K562 (cell line): ENCODE results near the gene COL9A3. TPM values are rescaled to one million over a fixed set of nuclear protein-coding genes. Genes with fewer than 3 reads are reported as not detected.

Experiments used
- ATAC-seq: fragments of 200-7000 bp; cut with Tn5 transposase; 3 replicates; pipeline ENCODE4 v1.9.1; 2020; ENCODE audit warnings: moderate library complexity
- BruUV-seq: library from RNA; stranded (reverse); fragments of 400-500 nt; replicated peaks from 2 replicates; lab custom pipeline; 2021; lab: Mats Ljungman, UMichigan
- CTCF ChIA-PET: fragments of 300-600 bp; formaldehyde crosslinking; extraction: SDS; loops from one replicate; lab custom pipeline; 2021; ENCODE audit warnings: low intra/inter-chr PET ratio; lab: Yijun Ruan, JAX
- POLR2A ChIA-PET: fragments of 300-600, 350-650 bp; sonication (Branson Sonifier 250); formaldehyde crosslinking; extraction: SDS; loops from one replicate; lab custom pipeline; 2021; ENCODE audit warnings: antibody characterized with exemption, inconsistent platforms; lab: Yijun Ruan, JAX
- DNase-seq, 4 experiments: peaks; one replicate each; pipeline versions ENCODE4 v3.0.0 to v3.0.0-alpha.2; 2011 to 2018; ENCODE audit warnings: low spot score in 3 of 4, mixed read lengths in 3 of 4; ENCODE audit errors: extremely low read depth in 1 of 4
- FAIRE-seq: peaks from 2 replicates; lab custom pipeline; 2011; peaks lifted over from hg19 to GRCh38; lab: Jason Lieb, UNC
- H2AFZ ChIP-seq: 2 replicates; pipeline ENCODE4 v1.6.0; 2011; ENCODE audit warnings: low read depth, low read length, control low read depth, inconsistent platforms
- H3K27ac ChIP-seq: fragments of 200-600 bp; 3 replicates; pipeline ENCODE4 v1.8.0; 2011; ENCODE audit warnings: low read depth, mild to moderate bottlenecking, control low read depth, inconsistent platforms, low read length, moderate library complexity, mixed read lengths; ENCODE audit errors: extremely low read depth
- H3K27me3 ChIP-seq, 2 experiments: fragments of 300-600 bp in 1 of 2; 2 replicates in 1 of 2; 3 replicates in 1 of 2; pipeline versions ENCODE4 v1.6.0 to v1.8.0; 2011; ENCODE audit warnings: inconsistent platforms in 2 of 2, low read length in 2 of 2, mild to moderate bottlenecking in 1 of 2, mixed read lengths in 1 of 2, moderate library complexity in 1 of 2; ENCODE audit not compliant: control insufficient read depth in 2 of 2, insufficient read depth in 2 of 2
- H3K36me3 ChIP-seq: fragments of 300-600 bp; 3 replicates; pipeline ENCODE4 v1.8.0; 2011; ENCODE audit warnings: mild to moderate bottlenecking, low read length, inconsistent platforms; ENCODE audit not compliant: control insufficient read depth, insufficient read depth
- H3K4me1 ChIP-seq, 2 experiments: fragments of 200-600 bp in 1 of 2; replicated peaks in 1 of 2; 2 replicates in 1 of 2; 3 replicates in 1 of 2; pipeline versions ENCODE4 v1.5.1 to v1.8.0; 2011; ENCODE audit warnings: inconsistent platforms in 2 of 2, low read length in 2 of 2, mild to moderate bottlenecking in 1 of 2, mixed read lengths in 1 of 2, moderate library complexity in 1 of 2; ENCODE audit not compliant: control insufficient read depth in 2 of 2, insufficient read depth in 2 of 2
- H3K4me2 ChIP-seq: 2 replicates; pipeline ENCODE4 v1.6.1; 2011; ENCODE audit warnings: low read length, control low read depth, inconsistent platforms, mixed read lengths; ENCODE audit not compliant: insufficient read depth
- H3K4me3 ChIP-seq: fragments of 200-600 bp; sonication (generic), shearing (Covaris generic); 2 replicates; pipeline ENCODE4 v1.5.1; 2016; ENCODE audit warnings: control low read depth, inconsistent platforms
- H3K79me2 ChIP-seq: fragments of 200-600 bp; 3 replicates; pipeline ENCODE4 v1.8.0; 2011; ENCODE audit warnings: low read length, inconsistent platforms; ENCODE audit not compliant: control insufficient read depth, insufficient read depth
- H3K9ac ChIP-seq, 2 experiments: 2 replicates each; pipeline versions ENCODE4 v1.6.0 to v1.6.1; 2011; ENCODE audit warnings: low read depth in 2 of 2, low read length in 2 of 2, control low read depth in 1 of 2, inconsistent platforms in 1 of 2, mild to moderate bottlenecking in 1 of 2, mixed read lengths in 1 of 2; ENCODE audit not compliant: insufficient read depth in 1 of 2
- H3K9me1 ChIP-seq: one replicate; pipeline ENCODE4 v1.6.0; 2011; ENCODE audit warnings: inconsistent platforms, mild to moderate bottlenecking, low read length, moderate library complexity; ENCODE audit not compliant: control insufficient read depth, insufficient read depth
- H3K9me3 ChIP-seq: replicated peaks from 2 replicates; pipeline ENCODE4 v1.5.1; 2011; ENCODE audit warnings: low read depth, low read length, inconsistent platforms; ENCODE audit not compliant: control insufficient read depth, insufficient read depth
- H4K20me1 ChIP-seq: replicated peaks from 2 replicates; pipeline ENCODE4 v1.6.1; 2011; ENCODE audit warnings: low read length, inconsistent platforms, mixed read lengths; ENCODE audit not compliant: control insufficient read depth, insufficient read depth
- REST ChIP-seq, 2 experiments: fragments of 450-650 bp; formaldehyde crosslinking in 1 of 2; IDR thresholded peaks; 2 replicates each; pipeline versions ENCODE4 v1.4.0 to v1.6.1; 2014 to 2020; ENCODE audit warnings: mild to moderate bottlenecking in 2 of 2, borderline replicate concordance in 1 of 2, low read depth in 1 of 2
- WHSC1 ChIP-seq: IDR thresholded peaks from one replicate; pipeline ENCODE4 v1.6.1; 2012; ENCODE audit warnings: low read length, control low read depth, inconsistent platforms
- WGBS: fragments of 100-300 bp; shearing (Covaris generic); methylation state at CpG from one replicate; pipeline ENCODE4 v1.1.6; 2016; ENCODE audit warnings: low coverage, mixed read lengths; ENCODE audit not compliant: insufficient coverage; ENCODE audit errors: missing lambda C conversion rate; 5-methylcytosine and 5-hydroxymethylcytosine counted together
- in situ Hi-C: fragments of 300-500 bp; cut with MboI; formaldehyde crosslinking; loops from 4 replicates; pipeline ENCODE4 v1.15.0; 2018; ENCODE audit warnings: inconsistent platforms, mixed read lengths
- intact Hi-C: fragments of 100-400 bp; cut with micrococcal nuclease; formaldehyde crosslinking; loops from 2 replicates; pipeline ENCODE4 v1.14.2; 2022
- polyA plus RNA-seq, 8 experiments: library from polyadenylated mRNA; depleted of rRNA in 4 of 8; stranded (reverse) in 5 of 8; unstranded in 3 of 8; fragments of >200 nt; fragmentation: Nextera tagmentation in 2 of 8; fragmentation: Illumina TruSeq in 1 of 8; extraction: Ambion mirVana in 2 of 8; extraction: Trizol in 1 of 8; gene quantifications; 2 replicates each; pipeline versions ENCODE4 v1.2.1 to v1.2.3, GENCODE V29; 2011 to 2014; ENCODE audit warnings: inconsistent platforms in 1 of 8, missing spikeins in 1 of 8
- total RNA-seq, 7 experiments: library from RNA; depleted of rRNA in 6 of 7; stranded (reverse); fragments of >200 nt in 6 of 7; fragmentation: Illumina TruSeq in 2 of 7; extraction: Trizol in 2 of 7; gene quantifications; 2 replicates each; pipeline versions ENCODE4 v1.2.1 to v1.2.3, GENCODE V29; 2011 to 2021; ENCODE audit warnings: low replicate concordance in 1 of 7

The COL9A3 gene
- total and polyA plus RNA-seq, 9 of the 15 experiments (the other 6 are each of a cell fraction or from before 2014, with no cell fraction given): 0.14 to 3.6 (median 0.88) TPM; not detected in 1

- DNase-seq (peak; percentile 64 to 70 (median 67)), ATAC-seq (peak; percentile 76), FAIRE-seq (peak; percentile 83)
- Histone ChIP-seq H3K27me3 (no peaks in the 10 kb centered on the region), H2AFZ (no peak overlapping the region), H3K9me1 (no peaks in the 10 kb centered on the region), H4K20me1 (no peaks in the 10 kb centered on the region), H3K79me2 (no peaks in the 10 kb centered on the region), H3K9ac (no peak overlapping the region), H3K4me3 (no peak overlapping the region), H3K9me3 (no peaks in the 10 kb centered on the region), H3K4me2 (no peak overlapping the region), H3K36me3 (peaks cover 21% of the 10 kb centered on the region; the same call in 1 of the 3 replicates), H3K27ac (no peak overlapping the region; the same call in 2 of the 3 replicates), H3K4me1 (peaks cover 16 to 57% of the 10 kb centered on the region in 2 experiments)
- no TSS peak for BruUV-seq
- in situ Hi-C loops: no loop called here
- peak; percentile 59 for TF ChIP-seq REST (IDR thresholded peaks at IDR 0.05; ENCODE audit: borderline replicate concordance)
- TF ChIP-seq REST (CRISPR knock-in tag; IDR thresholded peaks at IDR 0.05; ENCODE audit: low read depth): no peak
- TF ChIP-seq WHSC1: no peak
- CTCF ChIA-PET: interaction anchor here (0.6 kb wide), 1 partner anchor 43 kb away, joined by 4 read pairs; no protein-coding TSS in a partner anchor
- intact Hi-C loops: loop anchor here (10.0 kb wide), 1 partner anchor 54 kb away; no protein-coding TSS in a partner anchor
- POLR2A ChIA-PET: interaction anchor here (0.6 to 3.0 kb wide), 6 partner anchors 10 to 250 kb away, joined by 3 to 16 read pairs (median 3); no protein-coding TSS in a partner anchor
- 40% methylated on average over 20 of the region's 20 CpGs for WGBS
These were observed 61.6 kb downstream of the COL9A3 start for GRCh38 chr20:62878244-62879038.
